Mammary epithelial cell (primary cell): ENCODE data around the gene CLNK.

Experiments
- EZH2 ChIP-seq: IDR thresholded peaks from 2 replicates; pipeline ENCODE4 v1.6.1; 2012; ENCODE audit warnings: low read length, inconsistent platforms, borderline replicate concordance
- TF ChIP-seq, protein P1 (sequence below), 2 donors: IDR thresholded peaks in 1 of 2; conservative IDR thresholded peaks in 1 of 2; 2 replicates each; pipeline ENCODE4 v1.5.1; 2011 to 2012; ENCODE audit warnings: inconsistent platforms in 2 of 2, low read length in 2 of 2, mild to moderate bottlenecking in 2 of 2, control low read depth in 1 of 2, low read depth in 1 of 2; ENCODE audit not compliant: insufficient read depth in 1 of 2; ENCODE audit errors: extremely low read depth in 1 of 2

DNA sequence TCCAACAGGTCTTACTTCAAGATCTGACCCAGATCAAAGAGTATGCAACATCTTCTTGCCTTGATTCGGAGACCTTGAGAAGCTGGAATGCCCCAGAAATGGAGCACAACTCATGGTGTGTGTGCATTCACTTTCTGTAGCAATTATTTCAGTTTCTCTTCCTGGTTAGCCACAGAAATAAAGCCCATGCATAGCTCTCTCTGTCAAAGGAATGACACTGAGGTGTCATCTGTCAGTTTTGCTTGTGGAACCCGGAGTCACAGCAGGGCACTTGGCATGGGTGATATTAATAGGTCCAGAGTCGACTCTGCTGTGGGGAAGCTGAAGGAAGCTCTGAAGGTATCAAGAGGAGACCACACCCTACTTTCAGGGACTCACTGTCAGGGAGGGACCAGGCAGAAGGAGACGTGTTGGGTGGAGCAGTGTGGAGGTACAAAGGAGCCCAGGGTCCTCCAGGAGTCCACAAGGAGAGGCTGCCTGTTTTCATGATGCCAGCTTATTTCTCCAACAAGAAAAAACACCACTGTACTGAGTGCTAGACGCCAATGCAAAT, 10.7 kb downstream of the CLNK start:
- TF ChIP-seq, protein P1, sequence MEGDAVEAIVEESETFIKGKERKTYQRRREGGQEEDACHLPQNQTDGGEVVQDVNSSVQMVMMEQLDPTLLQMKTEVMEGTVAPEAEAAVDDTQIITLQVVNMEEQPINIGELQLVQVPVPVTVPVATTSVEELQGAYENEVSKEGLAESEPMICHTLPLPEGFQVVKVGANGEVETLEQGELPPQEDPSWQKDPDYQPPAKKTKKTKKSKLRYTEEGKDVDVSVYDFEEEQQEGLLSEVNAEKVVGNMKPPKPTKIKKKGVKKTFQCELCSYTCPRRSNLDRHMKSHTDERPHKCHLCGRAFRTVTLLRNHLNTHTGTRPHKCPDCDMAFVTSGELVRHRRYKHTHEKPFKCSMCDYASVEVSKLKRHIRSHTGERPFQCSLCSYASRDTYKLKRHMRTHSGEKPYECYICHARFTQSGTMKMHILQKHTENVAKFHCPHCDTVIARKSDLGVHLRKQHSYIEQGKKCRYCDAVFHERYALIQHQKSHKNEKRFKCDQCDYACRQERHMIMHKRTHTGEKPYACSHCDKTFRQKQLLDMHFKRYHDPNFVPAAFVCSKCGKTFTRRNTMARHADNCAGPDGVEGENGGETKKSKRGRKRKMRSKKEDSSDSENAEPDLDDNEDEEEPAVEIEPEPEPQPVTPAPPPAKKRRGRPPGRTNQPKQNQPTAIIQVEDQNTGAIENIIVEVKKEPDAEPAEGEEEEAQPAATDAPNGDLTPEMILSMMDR (conservative IDR thresholded peaks at IDR 0.05 in 1 of 2, IDR thresholded peaks at IDR 0.05 in 1 of 2; ENCODE audit: extremely low read depth in 1 of 2, insufficient read depth in 1 of 2, low read depth in 1 of 2, low read length in 2 of 2): no peak
- TF ChIP-seq EZH2: no peak
